Measurements from ENCODE around the gene ADAM17. TPM values are rescaled to one million over a fixed set of nuclear protein-coding genes. Genes with fewer than 3 reads are reported as not detected.

Gene ADAM17
- total and polyA plus RNA-seq, 2 of the 13 experiments (the other 11 are each of a cell fraction or from before 2014, with no cell fraction given): 6.5 to 33.4 TPM

DNA sequence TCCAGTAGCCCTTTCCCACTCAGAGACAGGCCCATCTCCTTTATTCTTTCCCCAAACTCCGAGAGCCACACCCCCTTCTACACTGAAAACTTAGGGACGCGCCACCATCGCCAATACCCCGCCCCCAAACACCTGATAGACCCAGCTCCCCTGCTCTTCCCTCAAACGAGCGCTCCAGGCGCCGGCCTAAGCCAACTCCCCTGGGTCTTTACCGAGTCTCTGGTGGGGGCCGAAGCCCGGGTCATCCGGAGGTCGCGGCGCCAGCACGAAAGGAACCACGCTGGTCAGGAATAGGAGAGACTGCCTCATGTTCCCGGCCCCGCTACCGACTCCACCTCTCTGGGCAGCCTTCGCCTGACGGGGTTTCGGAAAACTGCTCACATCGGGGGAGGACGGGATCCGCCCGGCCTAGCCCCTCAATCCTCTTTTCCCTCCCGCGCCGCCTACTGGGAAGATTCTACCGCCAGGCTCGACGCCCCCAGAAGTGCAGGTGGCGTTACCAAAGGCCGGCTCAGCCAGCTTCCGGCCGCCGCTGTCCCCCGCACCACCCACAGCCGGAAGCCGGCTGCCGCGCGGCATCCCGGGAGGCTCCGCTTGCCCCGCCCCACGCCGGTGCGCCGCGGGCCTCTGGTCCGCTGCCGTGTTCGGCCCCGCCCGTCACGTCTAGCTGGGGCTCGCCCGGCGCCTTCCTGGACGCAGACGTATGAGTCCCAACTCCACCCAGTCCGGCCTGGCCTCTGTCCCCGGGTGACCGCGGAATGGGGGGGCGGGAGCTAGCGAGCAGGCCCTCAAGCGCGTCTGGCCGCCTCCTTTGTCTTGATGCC lies at the start of gene ADAM17 (continued):
- peak; percentile 45; the same call in 1 of the 2 replicates for TF ChIP-seq ZFP41 (CRISPR knock-in tag; IDR thresholded peaks at IDR 0.05; ENCODE audit: borderline replicate concordance)
- TF ChIP-seq ARHGAP35 (CRISPR knock-in tag; IDR thresholded peaks at IDR 0.05; ENCODE audit: borderline replicate concordance): peak; percentile 85
- TF ChIP-seq ZNF850 (CRISPR knock-in tag; conservative IDR thresholded peaks at IDR 0.05): peak; percentile 97
- TF ChIP-seq SMC3 (IDR thresholded peaks at IDR 0.05; ENCODE audit: low read length): no peak
- no peak for TF ChIP-seq SOX6 (IDR thresholded peaks at IDR 0.05)
- peak; percentile 75 for TF ChIP-seq SOX6 (CRISPR knock-in tag; IDR thresholded peaks at IDR 0.05)

DNA sequence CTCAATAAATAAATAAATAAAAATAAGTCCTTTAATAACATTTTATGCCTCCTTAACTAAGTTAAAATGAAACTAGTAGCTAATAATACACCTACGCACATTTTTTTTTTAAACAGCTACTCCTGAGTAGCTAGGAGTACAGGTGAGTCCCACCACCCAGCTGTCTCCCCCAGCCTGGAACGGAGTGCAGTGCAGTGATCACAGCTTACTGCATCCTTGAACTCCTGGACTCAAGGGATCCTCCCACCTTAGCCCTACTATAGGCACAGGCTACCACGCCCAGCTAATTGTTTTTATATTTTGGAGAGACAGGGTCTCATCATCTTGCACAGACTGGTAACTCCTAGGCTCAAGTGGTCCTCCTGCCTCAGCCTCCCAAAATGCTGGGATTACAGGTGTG lies 46.8 kb upstream of the ADAM17 start:
- H4K20me1 ChIP-seq (ENCODE audit: insufficient read depth, low read length): peaks cover 22% of the 10 kb centered on the region
- intact Hi-C loops (cut with micrococcal nuclease; ENCODE audit: unreplicated experiment): no loop called here
- CTCF ChIA-PET (ENCODE audit: low intra/inter-chr PET ratio, low total read pairs): no interaction called here
- peak; percentile 66 for TF ChIP-seq HNF4A (CRISPR knock-in tag; IDR thresholded peaks at IDR 0.05)
- peak; percentile 25 for TF ChIP-seq ZNF18 (CRISPR knock-in tag; IDR thresholded peaks at IDR 0.05; ENCODE audit: insufficient replicate concordance)
- no peak for TF ChIP-seq HNRNPLL (IDR thresholded peaks at IDR 0.05; ENCODE audit: low read depth, low read length, poor library complexity, severe bottlenecking)
- TF ChIP-seq ZNF557 (CRISPR knock-in tag; IDR thresholded peaks at IDR 0.05): no peak
- TF ChIP-seq, protein P1, sequence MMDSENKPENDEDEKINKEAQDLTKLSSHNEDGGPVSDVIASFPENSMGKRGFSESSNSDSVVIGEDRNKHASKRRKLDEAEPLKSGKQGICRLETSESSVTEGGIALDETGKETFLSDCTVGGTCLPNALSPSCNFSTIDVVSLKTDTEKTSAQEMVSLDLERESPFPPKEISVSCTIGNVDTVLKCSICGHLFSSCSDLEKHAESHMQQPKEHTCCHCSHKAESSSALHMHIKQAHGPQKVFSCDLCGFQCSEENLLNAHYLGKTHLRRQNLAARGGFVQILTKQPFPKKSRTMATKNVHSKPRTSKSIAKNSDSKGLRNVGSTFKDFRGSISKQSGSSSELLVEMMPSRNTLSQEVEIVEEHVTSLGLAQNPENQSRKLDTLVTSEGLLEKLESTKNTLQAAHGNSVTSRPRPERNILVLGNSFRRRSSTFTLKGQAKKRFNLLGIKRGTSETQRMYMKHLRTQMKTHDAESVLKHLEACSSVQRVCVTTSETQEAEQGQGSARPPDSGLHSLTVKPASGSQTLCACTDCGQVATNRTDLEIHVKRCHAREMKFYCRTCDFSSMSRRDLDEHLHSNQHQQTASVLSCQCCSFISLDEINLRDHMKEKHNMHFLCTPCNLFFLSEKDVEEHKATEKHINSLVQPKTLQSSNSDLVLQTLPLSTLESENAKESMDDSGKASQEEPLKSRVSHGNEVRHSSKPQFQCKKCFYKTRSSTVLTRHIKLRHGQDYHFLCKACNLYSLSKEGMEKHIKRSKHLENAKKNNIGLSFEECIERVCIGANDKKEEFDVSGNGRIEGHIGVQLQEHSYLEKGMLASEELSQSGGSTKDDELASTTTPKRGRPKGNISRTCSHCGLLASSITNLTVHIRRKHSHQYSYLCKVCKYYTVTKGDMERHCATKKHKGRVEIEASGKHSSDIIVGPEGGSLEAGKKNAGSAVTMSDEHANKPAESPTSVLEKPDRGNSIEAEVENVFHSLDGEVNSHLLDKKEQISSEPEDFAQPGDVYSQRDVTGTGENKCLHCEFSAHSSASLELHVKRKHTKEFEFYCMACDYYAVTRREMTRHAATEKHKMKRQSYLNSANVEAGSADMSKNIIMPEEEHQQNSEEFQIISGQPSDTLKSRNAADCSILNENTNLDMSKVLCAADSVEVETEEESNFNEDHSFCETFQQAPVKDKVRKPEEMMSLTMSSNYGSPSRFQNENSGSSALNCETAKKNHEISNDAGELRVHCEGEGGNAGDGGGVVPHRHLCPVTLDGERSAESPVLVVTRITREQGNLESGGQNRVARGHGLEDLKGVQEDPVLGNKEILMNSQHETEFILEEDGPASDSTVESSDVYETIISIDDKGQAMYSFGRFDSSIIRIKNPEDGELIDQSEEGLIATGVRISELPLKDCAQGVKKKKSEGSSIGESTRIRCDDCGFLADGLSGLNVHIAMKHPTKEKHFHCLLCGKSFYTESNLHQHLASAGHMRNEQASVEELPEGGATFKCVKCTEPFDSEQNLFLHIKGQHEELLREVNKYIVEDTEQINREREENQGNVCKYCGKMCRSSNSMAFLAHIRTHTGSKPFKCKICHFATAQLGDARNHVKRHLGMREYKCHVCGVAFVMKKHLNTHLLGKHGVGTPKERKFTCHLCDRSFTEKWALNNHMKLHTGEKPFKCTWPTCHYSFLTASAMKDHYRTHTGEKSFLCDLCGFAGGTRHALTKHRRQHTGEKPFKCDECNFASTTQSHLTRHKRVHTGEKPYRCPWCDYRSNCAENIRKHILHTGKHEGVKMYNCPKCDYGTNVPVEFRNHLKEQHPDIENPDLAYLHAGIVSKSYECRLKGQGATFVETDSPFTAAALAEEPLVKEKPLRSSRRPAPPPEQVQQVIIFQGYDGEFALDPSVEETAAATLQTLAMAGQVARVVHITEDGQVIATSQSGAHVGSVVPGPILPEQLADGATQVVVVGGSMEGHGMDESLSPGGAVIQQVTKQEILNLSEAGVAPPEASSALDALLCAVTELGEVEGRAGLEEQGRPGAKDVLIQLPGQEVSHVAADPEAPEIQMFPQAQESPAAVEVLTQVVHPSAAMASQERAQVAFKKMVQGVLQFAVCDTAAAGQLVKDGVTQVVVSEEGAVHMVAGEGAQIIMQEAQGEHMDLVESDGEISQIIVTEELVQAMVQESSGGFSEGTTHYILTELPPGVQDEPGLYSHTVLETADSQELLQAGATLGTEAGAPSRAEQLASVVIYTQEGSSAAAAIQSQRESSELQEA (CRISPR knock-in tag; IDR thresholded peaks at IDR 0.05; ENCODE audit: not compliant biosample characterization): no peak
- TF ChIP-seq ZFP37 (CRISPR knock-in tag; IDR thresholded peaks at IDR 0.05; ENCODE audit: borderline replicate concordance): no peak

More for the DNA sequence above, 46.8 kb upstream of the ADAM17 start:
- peaks cover 13 to 28% of the 10 kb centered on the region in 2 experiments for H3K36me3 ChIP-seq (replicated peaks in 1 of 2; ENCODE audit: control insufficient read depth in 1 of 2, insufficient read depth in 2 of 2, low read length in 2 of 2)
- POLR2A ChIA-PET: interaction anchor here (1.4 to 1.8 kb wide), 2 partner anchors 27 to 29 kb away, joined by 3 to 5 read pairs; partner anchors contain the start of gene YWHAQ
- no peak overlapping the region for H3K4me3 ChIP-seq (replicated peaks in 1 of 3; ENCODE audit: insufficient read depth in 1 of 3, low read depth in 2 of 3, low read length in 3 of 3)
- H3K9me3 ChIP-seq (ENCODE audit: low read length): peaks cover 14% of the 10 kb centered on the region; the same call in 1 of the 2 replicates
- no peak overlapping the region; the same call in 1 of the 2 replicates for H3K4me2 ChIP-seq (ENCODE audit: low read depth, low read length)
- peaks cover 91% of the 10 kb centered on the region for H3K79me2 ChIP-seq (ENCODE audit: insufficient read depth, low read length)
- ATAC-seq (peak; percentile 58), FAIRE-seq (no peak), DNase-seq (ENCODE audit: low spot score) (no peak)
- in situ Hi-C loops (cut with HindIII; ENCODE audit: extremely low pct_ligation_motif_present, low pct_unique_long_range_greater_than_20kb): no loop called here
- WGBS (ENCODE audit: low lambda C conversion rate): 85% methylated on average over 3 of the region's 3 CpGs
- peaks cover 36% of the 10 kb centered on the region for H3K4me1 ChIP-seq (ENCODE audit: insufficient read depth, low read length)
- no peak overlapping the region for H3K27ac ChIP-seq (ENCODE audit: extremely low read length, insufficient read depth, low read length)
- no TSS peak for BruUV-seq (replicated peaks)
- H3K27me3 ChIP-seq (ENCODE audit: control insufficient read depth in 1 of 2, insufficient read depth in 2 of 2, low read length in 2 of 2): no peaks in the 10 kb centered on the region
- no peak overlapping the region for H3K9ac ChIP-seq (ENCODE audit: insufficient read depth, low read depth, low read length)
- no peak overlapping the region for H2AFZ ChIP-seq (ENCODE audit: low read length)
